HepG2 (cell line): Measurements from ENCODE around the gene FAAP100. TPM values are rescaled to one million over a fixed set of nuclear protein-coding genes. Genes with fewer than 3 reads are reported as not detected.

Source experiments
- AKAP8 ChIP-seq: sonication (generic); formaldehyde crosslinking; IDR thresholded peaks from 2 replicates; pipeline ENCODE4 v1.5.1; 2020; ENCODE audit warnings: mild to moderate bottlenecking, missing genetic modification reagents
- EP300 ChIP-seq, 3 experiments: sonication (generic) in 1 of 3; formaldehyde crosslinking in 1 of 3; IDR thresholded peaks; 2 replicates each; pipeline versions ENCODE4 v1.5.1 to v1.6.1; 2011 to 2020; ENCODE audit warnings: low read depth in 2 of 3, low read length in 2 of 3, borderline replicate concordance in 1 of 3, improper control_type of control experiment in 1 of 3, mild to moderate bottlenecking in 1 of 3, missing genetic modification reagents in 1 of 3, moderate library complexity in 1 of 3
- FOXA1 ChIP-seq, 2 experiments: fragments of 450-650 bp in 1 of 2; sonication (generic) in 1 of 2; formaldehyde crosslinking in 1 of 2; IDR thresholded peaks; 2 replicates each; pipeline versions ENCODE4 v1.4.0 to v1.6.1; 2016 to 2020; ENCODE audit warnings: missing genetic modification reagents in 1 of 2
- GABPA ChIP-seq, 2 experiments: IDR thresholded peaks; 2 replicates each; pipeline ENCODE4 v1.6.1; 2011 to 2016; ENCODE audit warnings: low read depth in 2 of 2, low read length in 1 of 2, missing biosample characterization in 1 of 2, missing genetic modification characterization in 1 of 2
- HNRNPLL ChIP-seq: fragments of 200-400 bp; formaldehyde crosslinking; IDR thresholded peaks from 2 replicates; pipeline ENCODE4 v1.6.1; 2017; ENCODE audit warnings: mild to moderate bottlenecking, low read depth, low read length; ENCODE audit not compliant: poor library complexity, severe bottlenecking
- MTA3 ChIP-seq: sonication (generic); formaldehyde crosslinking; IDR thresholded peaks from 2 replicates; pipeline ENCODE4 v1.4.0; 2020; ENCODE audit warnings: missing genetic modification reagents
- SMAD3 ChIP-seq: sonication (generic); formaldehyde crosslinking; IDR thresholded peaks from 2 replicates; pipeline ENCODE4 v1.4.0; 2020; ENCODE audit warnings: missing genetic modification reagents
- SMYD3 ChIP-seq: sonication (generic); formaldehyde crosslinking; IDR thresholded peaks from 2 replicates; pipeline ENCODE4 v1.8.1; 2023; ENCODE audit warnings: mild to moderate bottlenecking, missing genetic modification reagents
- SP2 ChIP-seq: sonication (generic); formaldehyde crosslinking; IDR thresholded peaks from 2 replicates; pipeline ENCODE4 v1.5.1; 2020; ENCODE audit warnings: mild to moderate bottlenecking, missing genetic modification reagents
- STAG1 ChIP-seq: sonication (generic); formaldehyde crosslinking; IDR thresholded peaks from 2 replicates; pipeline ENCODE4 v1.4.0; 2020; ENCODE audit warnings: missing genetic modification reagents
- TBX2 ChIP-seq: sonication (generic); formaldehyde crosslinking; IDR thresholded peaks from 2 replicates; pipeline ENCODE4 v1.5.0; 2020; ENCODE audit warnings: missing genetic modification reagents, mild to moderate bottlenecking, borderline replicate concordance
- WIZ ChIP-seq: sonication (generic); formaldehyde crosslinking; IDR thresholded peaks from 2 replicates; pipeline ENCODE4 v1.5.1; 2020; ENCODE audit warnings: mild to moderate bottlenecking, missing genetic modification reagents
- YY1 ChIP-seq: IDR thresholded peaks from 2 replicates; pipeline ENCODE4 v1.6.1; 2011; ENCODE audit warnings: low read length, low read depth, moderate library complexity, mild to moderate bottlenecking; ENCODE audit not compliant: insufficient read depth, insufficient replicate concordance
- ZBTB20 ChIP-seq: sonication (generic); formaldehyde crosslinking; IDR thresholded peaks from 2 replicates; pipeline ENCODE4 v1.8.1; 2023; ENCODE audit warnings: missing genetic modification reagents, low read depth, mild to moderate bottlenecking, borderline replicate concordance
- ZFAT ChIP-seq: sonication (generic); formaldehyde crosslinking; conservative IDR thresholded peaks from 2 replicates; pipeline ENCODE4 v1.8.1; 2023; ENCODE audit warnings: missing genetic modification reagents, inconsistent platforms
- ZNF749 ChIP-seq: sonication (generic); formaldehyde crosslinking; IDR thresholded peaks from 2 replicates; pipeline ENCODE4 v1.8.0; 2022; ENCODE audit warnings: mild to moderate bottlenecking, missing genetic modification reagents, moderate library complexity, borderline replicate concordance
- ZNF761 ChIP-seq: sonication (generic); formaldehyde crosslinking; conservative IDR thresholded peaks from 2 replicates; pipeline ENCODE4 v1.4.0; 2020; ENCODE audit warnings: mild to moderate bottlenecking, missing genetic modification reagents
- ZSCAN29 ChIP-seq: sonication (generic); formaldehyde crosslinking; conservative IDR thresholded peaks from 2 replicates; pipeline ENCODE4 v1.4.0; 2020; ENCODE audit warnings: mild to moderate bottlenecking, missing genetic modification reagents
- polyA plus RNA-seq, 8 experiments: library from polyadenylated mRNA; depleted of rRNA in 3 of 8; stranded (reverse) in 7 of 8; unstranded in 1 of 8; fragments of >200 nt; fragmentation: Illumina TruSeq in 4 of 8; extraction: Trizol in 4 of 8; gene quantifications; 2 replicates each; pipeline versions ENCODE4 v1.2.1 to v1.2.3, GENCODE V29; 2011 to 2016; ENCODE audit warnings: low read depth in 4 of 8, missing spikeins in 1 of 8, mixed read lengths in 1 of 8; ENCODE audit not compliant: insufficient read depth in 1 of 8
- total RNA-seq, 5 experiments: library from RNA; depleted of rRNA; stranded (reverse); fragments of >200 nt; fragmentation: Illumina TruSeq; extraction: Trizol; gene quantifications; 2 replicates each; pipeline ENCODE4 v1.2.3, GENCODE V29; 2016; ENCODE audit warnings: low read depth in 1 of 5
- TF ChIP-seq, protein P1 (sequence below): sonication (generic); formaldehyde crosslinking; conservative IDR thresholded peaks from 2 replicates; pipeline ENCODE4 v1.4.0; 2020; ENCODE audit warnings: missing genetic modification reagents
- TF ChIP-seq, protein P2 (sequence below): sonication (generic); formaldehyde crosslinking; IDR thresholded peaks from 2 replicates; pipeline ENCODE4 v1.4.0; 2020; ENCODE audit warnings: missing genetic modification reagents, borderline replicate concordance
- TF ChIP-seq, protein P3 (sequence below): sonication (generic); formaldehyde crosslinking; IDR thresholded peaks from 2 replicates; pipeline ENCODE4 v1.4.0; 2020; ENCODE audit warnings: missing genetic modification reagents

Gene FAAP100
- total and polyA plus RNA-seq, 2 of the 13 experiments (the other 11 are each of a cell fraction or from before 2014, with no cell fraction given), result 7.6 to 20.8 TPM

DNA sequence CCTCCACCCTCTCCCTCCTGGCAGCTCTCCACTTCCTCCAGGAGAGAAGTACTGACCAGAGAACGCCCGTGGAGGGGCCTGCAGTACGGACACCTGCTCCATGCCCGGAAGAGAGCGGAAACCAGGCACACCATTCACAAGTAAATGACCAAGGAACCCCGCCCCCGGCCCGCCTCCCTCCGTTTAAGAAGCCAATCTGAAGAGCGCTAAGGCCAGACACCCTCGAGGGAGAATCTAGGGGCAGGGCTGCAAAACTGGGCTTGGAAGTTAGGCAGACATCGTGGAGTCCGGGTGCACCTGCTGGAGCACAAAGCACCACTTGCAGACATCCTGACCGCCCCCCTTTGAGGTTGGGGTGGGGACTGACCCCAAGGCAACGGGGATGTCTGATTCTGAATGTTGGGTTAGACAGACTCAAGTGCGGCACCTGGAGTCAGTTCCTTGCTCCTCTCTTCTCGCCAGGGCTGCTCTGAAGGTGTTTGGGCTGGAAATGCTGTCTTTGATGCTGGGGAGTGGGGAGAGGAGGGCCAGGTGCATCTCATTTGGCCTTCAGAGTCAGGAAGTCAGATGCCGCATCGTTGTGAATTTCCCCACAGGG lies 964 bp upstream of the FAAP100 start (continued):
- TF ChIP-seq EP300 (IDR thresholded peaks at IDR 0.05; ENCODE audit: low read depth in 2 of 2, low read length in 2 of 2) (no peak), EP300 (CRISPR knock-in tag; IDR thresholded peaks at IDR 0.05; ENCODE audit: borderline replicate concordance) (no peak), ZNF749 (CRISPR knock-in tag) (no peak), TBX2 (CRISPR knock-in tag) (peak; percentile 28; the same call in 1 of the 2 replicates), AKAP8 (CRISPR knock-in tag) (no peak), SP2 (0 out of 2 replicates have a peak, but pooled peaks have one; percentile 32), ZFAT (CRISPR knock-in tag) (no peak), ZNF761 (CRISPR knock-in tag) (no peak), GABPA (IDR thresholded peaks at IDR 0.05; ENCODE audit: low read depth, low read length) (no peak), GABPA (CRISPR knock-in tag; IDR thresholded peaks at IDR 0.05; ENCODE audit: low read depth) (peak; percentile 30; the same call in 1 of the 2 replicates), SMYD3 (CRISPR knock-in tag) (no peak), ZBTB20 (CRISPR knock-in tag) (no peak), SMAD3 (CRISPR knock-in tag) (0 out of 2 replicates have a peak, but pooled peaks have one; percentile 21), STAG1 (CRISPR knock-in tag) (no peak), MTA3 (no peak), YY1 (no peak), ZSCAN29 (no peak), HNRNPLL (no peak), FOXA1 (IDR thresholded peaks at IDR 0.05) (no peak), FOXA1 (CRISPR knock-in tag; IDR thresholded peaks at IDR 0.05) (no peak), WIZ (CRISPR knock-in tag) (no peak)
- TF ChIP-seq, protein P1, sequence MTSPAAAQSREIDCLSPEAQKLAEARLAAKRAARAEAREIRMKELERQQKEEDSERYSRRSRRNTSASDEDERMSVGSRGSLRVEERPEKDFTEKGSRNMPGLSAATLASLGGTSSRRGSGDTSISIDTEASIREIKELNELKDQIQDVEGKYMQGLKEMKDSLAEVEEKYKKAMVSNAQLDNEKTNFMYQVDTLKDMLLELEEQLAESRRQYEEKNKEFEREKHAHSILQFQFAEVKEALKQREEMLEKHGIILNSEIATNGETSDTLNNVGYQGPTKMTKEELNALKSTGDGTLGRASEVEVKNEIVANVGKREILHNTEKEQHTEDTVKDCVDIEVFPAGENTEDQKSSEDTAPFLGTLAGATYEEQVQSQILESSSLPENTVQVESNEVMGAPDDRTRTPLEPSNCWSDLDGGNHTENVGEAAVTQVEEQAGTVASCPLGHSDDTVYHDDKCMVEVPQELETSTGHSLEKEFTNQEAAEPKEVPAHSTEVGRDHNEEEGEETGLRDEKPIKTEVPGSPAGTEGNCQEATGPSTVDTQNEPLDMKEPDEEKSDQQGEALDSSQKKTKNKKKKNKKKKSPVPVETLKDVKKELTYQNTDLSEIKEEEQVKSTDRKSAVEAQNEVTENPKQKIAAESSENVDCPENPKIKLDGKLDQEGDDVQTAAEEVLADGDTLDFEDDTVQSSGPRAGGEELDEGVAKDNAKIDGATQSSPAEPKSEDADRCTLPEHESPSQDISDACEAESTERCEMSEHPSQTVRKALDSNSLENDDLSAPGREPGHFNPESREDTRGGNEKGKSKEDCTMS (CRISPR knock-in tag), result no peak
- TF ChIP-seq, protein P2, sequence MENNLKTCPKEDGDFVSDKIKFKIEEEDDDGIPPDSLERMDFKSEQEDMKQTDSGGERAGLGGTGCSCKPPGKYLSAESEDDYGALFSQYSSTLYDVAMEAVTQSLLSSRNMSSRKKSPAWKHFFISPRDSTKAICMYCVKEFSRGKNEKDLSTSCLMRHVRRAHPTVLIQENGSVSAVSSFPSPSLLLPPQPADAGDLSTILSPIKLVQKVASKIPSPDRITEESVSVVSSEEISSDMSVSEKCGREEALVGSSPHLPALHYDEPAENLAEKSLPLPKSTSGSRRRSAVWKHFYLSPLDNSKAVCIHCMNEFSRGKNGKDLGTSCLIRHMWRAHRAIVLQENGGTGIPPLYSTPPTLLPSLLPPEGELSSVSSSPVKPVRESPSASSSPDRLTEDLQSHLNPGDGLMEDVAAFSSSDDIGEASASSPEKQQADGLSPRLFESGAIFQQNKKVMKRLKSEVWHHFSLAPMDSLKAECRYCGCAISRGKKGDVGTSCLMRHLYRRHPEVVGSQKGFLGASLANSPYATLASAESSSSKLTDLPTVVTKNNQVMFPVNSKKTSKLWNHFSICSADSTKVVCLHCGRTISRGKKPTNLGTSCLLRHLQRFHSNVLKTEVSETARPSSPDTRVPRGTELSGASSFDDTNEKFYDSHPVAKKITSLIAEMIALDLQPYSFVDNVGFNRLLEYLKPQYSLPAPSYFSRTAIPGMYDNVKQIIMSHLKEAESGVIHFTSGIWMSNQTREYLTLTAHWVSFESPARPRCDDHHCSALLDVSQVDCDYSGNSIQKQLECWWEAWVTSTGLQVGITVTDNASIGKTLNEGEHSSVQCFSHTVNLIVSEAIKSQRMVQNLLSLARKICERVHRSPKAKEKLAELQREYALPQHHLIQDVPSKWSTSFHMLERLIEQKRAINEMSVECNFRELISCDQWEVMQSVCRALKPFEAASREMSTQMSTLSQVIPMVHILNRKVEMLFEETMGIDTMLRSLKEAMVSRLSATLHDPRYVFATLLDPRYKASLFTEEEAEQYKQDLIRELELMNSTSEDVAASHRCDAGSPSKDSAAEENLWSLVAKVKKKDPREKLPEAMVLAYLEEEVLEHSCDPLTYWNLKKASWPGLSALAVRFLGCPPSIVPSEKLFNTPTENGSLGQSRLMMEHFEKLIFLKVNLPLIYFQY (CRISPR knock-in tag), result no peak
- TF ChIP-seq, protein P3, sequence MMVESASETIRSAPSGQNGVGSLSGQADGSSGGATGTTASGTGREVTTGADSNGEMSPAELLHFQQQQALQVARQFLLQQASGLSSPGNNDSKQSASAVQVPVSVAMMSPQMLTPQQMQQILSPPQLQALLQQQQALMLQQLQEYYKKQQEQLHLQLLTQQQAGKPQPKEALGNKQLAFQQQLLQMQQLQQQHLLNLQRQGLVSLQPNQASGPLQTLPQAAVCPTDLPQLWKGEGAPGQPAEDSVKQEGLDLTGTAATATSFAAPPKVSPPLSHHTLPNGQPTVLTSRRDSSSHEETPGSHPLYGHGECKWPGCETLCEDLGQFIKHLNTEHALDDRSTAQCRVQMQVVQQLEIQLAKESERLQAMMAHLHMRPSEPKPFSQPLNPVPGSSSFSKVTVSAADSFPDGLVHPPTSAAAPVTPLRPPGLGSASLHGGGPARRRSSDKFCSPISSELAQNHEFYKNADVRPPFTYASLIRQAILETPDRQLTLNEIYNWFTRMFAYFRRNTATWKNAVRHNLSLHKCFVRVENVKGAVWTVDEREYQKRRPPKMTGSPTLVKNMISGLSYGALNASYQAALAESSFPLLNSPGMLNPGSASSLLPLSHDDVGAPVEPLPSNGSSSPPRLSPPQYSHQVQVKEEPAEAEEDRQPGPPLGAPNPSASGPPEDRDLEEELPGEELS (CRISPR knock-in tag), result 0 out of 2 replicates have a peak, but pooled peaks have one; percentile 17
